Gastroesophageal sphincter (tissue), 3 donors: ENCODE data around the gene DNAL4.

ENCODE experiments used
- EP300 ChIP-seq: sonication (generic); formaldehyde crosslinking; IDR thresholded peaks from one replicate; pipeline ENCODE4 v1.6.1; 2017; ENCODE audit warnings: antibody characterized with exemption, mild to moderate bottlenecking
- POLR2A ChIP-seq, 2 donors: fragments of 450-650 bp; IDR thresholded peaks; one replicate each; pipeline ENCODE4 v1.6.1; 2017; ENCODE audit warnings: antibody characterized with exemption in 2 of 2, mild to moderate bottlenecking in 2 of 2, moderate library complexity in 1 of 2
- TF ChIP-seq, protein P1 (sequence below), 4 experiments: fragments of 200-600 bp in 2 of 4; fragments of 450-650 bp in 2 of 4; sonication (generic) in 1 of 4; IDR thresholded peaks; one replicate each; pipeline ENCODE4 v1.5.1; 2017 to 2019; ENCODE audit warnings: antibody characterized with exemption in 4 of 4, mild to moderate bottlenecking in 2 of 4, moderate library complexity in 2 of 4

DNA sequence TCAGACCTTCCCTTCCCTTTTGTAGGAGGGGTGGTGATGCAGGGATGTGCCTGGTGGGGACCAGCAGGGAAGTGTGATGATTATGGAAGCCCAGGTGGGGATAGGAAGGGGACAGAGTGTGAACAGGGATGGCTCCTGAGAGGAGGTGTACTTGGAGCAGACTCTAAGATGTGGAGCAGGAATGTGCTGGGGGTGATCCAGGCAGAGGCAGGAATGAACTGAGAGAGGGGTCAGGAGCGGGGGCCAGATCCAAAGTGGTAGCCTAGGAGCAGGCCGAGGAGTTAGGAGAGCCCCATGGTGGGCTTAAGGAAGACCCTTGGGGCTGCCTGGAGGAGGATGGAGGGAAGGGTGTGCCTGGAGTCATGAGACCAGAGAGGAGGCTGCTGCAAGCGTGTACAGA, 46.2 kb upstream of the DNAL4 start:
- TF ChIP-seq, protein P1, sequence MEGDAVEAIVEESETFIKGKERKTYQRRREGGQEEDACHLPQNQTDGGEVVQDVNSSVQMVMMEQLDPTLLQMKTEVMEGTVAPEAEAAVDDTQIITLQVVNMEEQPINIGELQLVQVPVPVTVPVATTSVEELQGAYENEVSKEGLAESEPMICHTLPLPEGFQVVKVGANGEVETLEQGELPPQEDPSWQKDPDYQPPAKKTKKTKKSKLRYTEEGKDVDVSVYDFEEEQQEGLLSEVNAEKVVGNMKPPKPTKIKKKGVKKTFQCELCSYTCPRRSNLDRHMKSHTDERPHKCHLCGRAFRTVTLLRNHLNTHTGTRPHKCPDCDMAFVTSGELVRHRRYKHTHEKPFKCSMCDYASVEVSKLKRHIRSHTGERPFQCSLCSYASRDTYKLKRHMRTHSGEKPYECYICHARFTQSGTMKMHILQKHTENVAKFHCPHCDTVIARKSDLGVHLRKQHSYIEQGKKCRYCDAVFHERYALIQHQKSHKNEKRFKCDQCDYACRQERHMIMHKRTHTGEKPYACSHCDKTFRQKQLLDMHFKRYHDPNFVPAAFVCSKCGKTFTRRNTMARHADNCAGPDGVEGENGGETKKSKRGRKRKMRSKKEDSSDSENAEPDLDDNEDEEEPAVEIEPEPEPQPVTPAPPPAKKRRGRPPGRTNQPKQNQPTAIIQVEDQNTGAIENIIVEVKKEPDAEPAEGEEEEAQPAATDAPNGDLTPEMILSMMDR (IDR thresholded peaks at IDR 0.05), result no peak
- TF ChIP-seq POLR2A (IDR thresholded peaks at IDR 0.05) (no peak), EP300 (no peak)
